Right lobe of liver (tissue), 6 donors: Measurements from ENCODE around the gene PEAR1. TPM values are rescaled to one million over a fixed set of nuclear protein-coding genes. Genes with fewer than 3 reads are reported as not detected.

Experiments used
- ATAC-seq, 4 donors: fragments of 200-7000 bp; cut with Tn5 transposase; one replicate each; pipeline ENCODE4 v1.9.1; 2020; ENCODE audit warnings: mild to moderate bottlenecking in 4 of 4, moderate library complexity in 4 of 4
- DNase-seq, 3 donors: peaks; one replicate each; pipeline ENCODE4 v3.0.0-alpha.2; 2020
- H3K27ac ChIP-seq, 3 donors: fragments of 200-600 bp; one replicate each; pipeline ENCODE4 v1.8.0; 2022
- H3K27me3 ChIP-seq, 2 donors: fragments of 200-600 bp; one replicate each; pipeline ENCODE4 v1.8.0; 2022
- H3K36me3 ChIP-seq, 4 donors: fragments of 200-600 bp; sonication (generic) in 1 of 4; one replicate each; pipeline versions ENCODE4 v1.5.1 to v1.8.0; 2017 to 2022; ENCODE audit warnings: control low read depth in 1 of 4
- H3K4me1 ChIP-seq, 4 donors: fragments of 200-600 bp; sonication (generic) in 1 of 4; one replicate each; pipeline versions ENCODE4 v1.5.1 to v1.8.0; 2017 to 2022; ENCODE audit warnings: control low read depth in 1 of 4
- H3K4me3 ChIP-seq, 3 donors: fragments of 200-600 bp; one replicate each; pipeline ENCODE4 v1.8.0; 2022
- H3K9me3 ChIP-seq, 4 donors: fragments of 200-600 bp; sonication (generic) in 1 of 4; one replicate each; pipeline versions ENCODE4 v1.5.1 to v1.8.0; 2017 to 2022; ENCODE audit warnings: control low read depth in 1 of 4
- POLR2A ChIP-seq: fragments of 450-650 bp; IDR thresholded peaks from one replicate; pipeline ENCODE4 v1.6.1; 2017; ENCODE audit warnings: antibody characterized with exemption, mild to moderate bottlenecking
- WGBS: methylation state at CpG from one replicate; pipeline ENCODE4 v1.1.6; 2018; ENCODE audit warnings: low coverage, low lambda C conversion rate; ENCODE audit not compliant: insufficient coverage; ENCODE audit errors: missing lambda C conversion rate; 5-methylcytosine and 5-hydroxymethylcytosine counted together
- intact Hi-C, 2 donors: fragments of 100-400 bp; cut with DNase I; formaldehyde crosslinking; loops; one replicate each; pipeline versions ENCODE4 v1.11.2 to v1.14.1; 2022
- total RNA-seq, 6 experiments: library from RNA; depleted of rRNA in 2 of 6; stranded (reverse); fragments of >200 nt in 2 of 6; fragmentation: NEBNext Ultra II Directional in 3 of 6; extraction: Animal tissue kit (Norgen Biotek cat#: 25700) in 3 of 6; gene quantifications; one replicate each; pipeline versions ENCODE4 v1.1.0 to v1.2.4, GENCODE V29; 2016 to 2023
- TF ChIP-seq, protein P1 (sequence below), 4 donors: fragments of 200-600 bp in 3 of 4; fragments of 450-650 bp in 1 of 4; IDR thresholded peaks; one replicate each; pipeline versions ENCODE4 v1.5.1 to v1.8.0; 2016 to 2022; ENCODE audit warnings: antibody characterized with exemption in 4 of 4, mild to moderate bottlenecking in 2 of 4
- donor health status: DM: no; HTN: yes; CAD: no.
- donor health status: DM: no; HTN: no; CAD: no.
- donor health status: DM: no; HTN: no; CAD: no.
- donor health status: DM: no; HTN: yes; CAD: no.
- donor health status: DM: no; HTN: yes; CAD: no.

PEAR1 gene
- total RNA-seq, 6 experiments from 2014 or later: 2.2 to 9.8 (median 3.6) TPM

DNA sequence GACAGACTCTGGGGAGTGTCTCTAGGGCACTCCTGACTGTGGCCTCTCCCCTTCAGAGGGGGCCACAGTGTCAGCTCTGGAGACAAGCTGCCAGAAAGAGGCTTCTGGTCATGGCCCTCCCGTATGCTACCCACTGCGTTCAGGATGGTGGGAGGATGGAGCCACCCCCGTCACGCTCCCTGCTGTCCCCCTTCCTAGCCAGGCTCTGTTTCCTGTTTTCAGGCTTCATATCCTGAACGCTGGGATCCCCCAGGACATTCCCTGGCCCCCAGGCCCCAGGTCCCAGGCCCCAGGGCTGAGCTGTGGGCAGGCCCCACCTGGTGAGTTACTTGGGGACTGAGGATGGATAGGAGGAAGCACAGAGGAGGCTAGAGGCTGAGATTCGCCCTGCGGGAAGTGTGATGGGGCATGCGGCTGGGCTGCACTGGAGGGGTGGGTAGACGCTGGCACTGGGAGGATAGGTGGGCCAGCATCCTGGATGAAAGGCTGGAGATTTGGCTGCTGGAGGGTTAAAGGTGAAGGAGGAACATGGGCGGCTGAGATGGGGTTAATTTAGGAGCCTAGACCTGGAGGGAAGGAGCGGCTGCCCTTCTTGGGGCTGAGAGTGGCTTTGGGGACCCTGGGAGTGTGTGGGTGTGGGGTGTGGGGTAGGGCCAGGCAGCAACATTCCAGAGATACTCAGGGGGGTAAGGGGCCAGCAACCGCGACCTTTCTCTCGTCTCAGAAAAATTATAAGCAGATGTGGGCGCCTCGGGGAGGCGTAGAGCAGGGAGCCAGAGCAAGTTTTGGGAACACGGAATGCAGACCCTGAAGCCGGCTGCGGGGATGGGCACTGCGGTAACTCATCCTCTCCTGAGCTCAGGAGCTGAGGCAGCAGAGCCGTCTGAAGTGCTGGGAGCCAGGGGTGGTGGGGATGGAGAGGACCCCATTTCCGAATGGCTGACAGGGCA lies 8.7 kb downstream of the PEAR1 start:
- TF ChIP-seq, protein P1, sequence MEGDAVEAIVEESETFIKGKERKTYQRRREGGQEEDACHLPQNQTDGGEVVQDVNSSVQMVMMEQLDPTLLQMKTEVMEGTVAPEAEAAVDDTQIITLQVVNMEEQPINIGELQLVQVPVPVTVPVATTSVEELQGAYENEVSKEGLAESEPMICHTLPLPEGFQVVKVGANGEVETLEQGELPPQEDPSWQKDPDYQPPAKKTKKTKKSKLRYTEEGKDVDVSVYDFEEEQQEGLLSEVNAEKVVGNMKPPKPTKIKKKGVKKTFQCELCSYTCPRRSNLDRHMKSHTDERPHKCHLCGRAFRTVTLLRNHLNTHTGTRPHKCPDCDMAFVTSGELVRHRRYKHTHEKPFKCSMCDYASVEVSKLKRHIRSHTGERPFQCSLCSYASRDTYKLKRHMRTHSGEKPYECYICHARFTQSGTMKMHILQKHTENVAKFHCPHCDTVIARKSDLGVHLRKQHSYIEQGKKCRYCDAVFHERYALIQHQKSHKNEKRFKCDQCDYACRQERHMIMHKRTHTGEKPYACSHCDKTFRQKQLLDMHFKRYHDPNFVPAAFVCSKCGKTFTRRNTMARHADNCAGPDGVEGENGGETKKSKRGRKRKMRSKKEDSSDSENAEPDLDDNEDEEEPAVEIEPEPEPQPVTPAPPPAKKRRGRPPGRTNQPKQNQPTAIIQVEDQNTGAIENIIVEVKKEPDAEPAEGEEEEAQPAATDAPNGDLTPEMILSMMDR (IDR thresholded peaks at IDR 0.05): no peak
- TF ChIP-seq POLR2A: no peak
- ATAC-seq: no peak
- Histone ChIP-seq H3K27ac (no peak overlapping the region), H3K4me1 (peaks cover 0 to 6% (median 0%) of the 10 kb centered on the region in 4 donors), H3K9me3 (no peaks in the 10 kb centered on the region), H3K36me3 (no peaks in the 10 kb centered on the region), H3K4me3 (no peak overlapping the region), H3K27me3 (no peaks in the 10 kb centered on the region)
- intact Hi-C loops: no loop called here
- DNase-seq: peak in 1 of 3 donors; percentile 37
- WGBS: 62% methylated on average over 13 of the region's 23 CpGs

DNA sequence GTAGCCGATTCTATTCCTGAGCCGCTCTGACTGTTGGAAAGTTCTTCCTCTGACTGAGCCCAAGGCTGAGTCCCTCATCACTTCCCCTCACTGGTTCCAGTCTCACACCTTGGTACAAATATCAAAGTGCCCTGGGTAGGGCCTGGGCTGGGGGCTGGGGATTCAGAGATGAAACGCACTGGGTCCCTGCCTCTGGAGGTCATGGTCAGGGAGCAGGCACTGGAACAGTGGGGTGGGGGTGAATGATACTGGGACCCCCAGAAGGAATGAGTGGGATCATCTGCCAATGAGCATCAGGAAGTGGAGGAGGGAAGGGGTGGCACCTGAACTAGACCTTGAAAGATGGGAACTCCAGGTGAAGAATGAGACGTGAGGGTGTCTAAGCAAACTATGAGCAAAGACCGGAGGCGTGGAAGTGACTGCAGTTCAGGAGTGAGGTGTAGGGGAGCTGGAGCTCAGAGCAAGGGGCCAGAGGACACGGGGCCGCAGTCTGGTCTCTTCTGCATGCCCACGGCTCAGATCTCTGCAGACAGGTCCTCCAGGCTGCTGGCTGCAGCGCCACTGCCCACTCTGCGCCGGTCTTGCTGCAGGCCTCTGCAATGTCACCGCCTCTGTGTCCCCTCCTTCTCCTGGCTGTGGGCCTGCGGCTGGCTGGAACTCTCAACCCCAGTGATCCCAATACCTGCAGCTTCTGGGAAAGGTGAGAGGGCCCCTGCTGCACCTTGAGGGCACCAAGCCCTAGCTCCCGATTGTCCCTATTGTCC lies 10.0 kb downstream of the PEAR1 start:
- H3K4me1 ChIP-seq: peaks cover 0 to 6% (median 0%) of the 10 kb centered on the region in 4 donors
- intact Hi-C loops: no loop called here
- H3K4me3 ChIP-seq: no peak overlapping the region
- no peaks in the 10 kb centered on the region for H3K36me3 ChIP-seq
- H3K27me3 ChIP-seq: no peaks in the 10 kb centered on the region
- TF ChIP-seq POLR2A: no peak
- TF ChIP-seq, protein P1 (IDR thresholded peaks at IDR 0.05): no peak
- peak in 1 of 3 donors; percentile 28 for DNase-seq
- H3K9me3 ChIP-seq: no peaks in the 10 kb centered on the region
- H3K27ac ChIP-seq: no peak overlapping the region
- no peak for ATAC-seq
- WGBS: 68% methylated on average over 7 of the region's 15 CpGs

DNA sequence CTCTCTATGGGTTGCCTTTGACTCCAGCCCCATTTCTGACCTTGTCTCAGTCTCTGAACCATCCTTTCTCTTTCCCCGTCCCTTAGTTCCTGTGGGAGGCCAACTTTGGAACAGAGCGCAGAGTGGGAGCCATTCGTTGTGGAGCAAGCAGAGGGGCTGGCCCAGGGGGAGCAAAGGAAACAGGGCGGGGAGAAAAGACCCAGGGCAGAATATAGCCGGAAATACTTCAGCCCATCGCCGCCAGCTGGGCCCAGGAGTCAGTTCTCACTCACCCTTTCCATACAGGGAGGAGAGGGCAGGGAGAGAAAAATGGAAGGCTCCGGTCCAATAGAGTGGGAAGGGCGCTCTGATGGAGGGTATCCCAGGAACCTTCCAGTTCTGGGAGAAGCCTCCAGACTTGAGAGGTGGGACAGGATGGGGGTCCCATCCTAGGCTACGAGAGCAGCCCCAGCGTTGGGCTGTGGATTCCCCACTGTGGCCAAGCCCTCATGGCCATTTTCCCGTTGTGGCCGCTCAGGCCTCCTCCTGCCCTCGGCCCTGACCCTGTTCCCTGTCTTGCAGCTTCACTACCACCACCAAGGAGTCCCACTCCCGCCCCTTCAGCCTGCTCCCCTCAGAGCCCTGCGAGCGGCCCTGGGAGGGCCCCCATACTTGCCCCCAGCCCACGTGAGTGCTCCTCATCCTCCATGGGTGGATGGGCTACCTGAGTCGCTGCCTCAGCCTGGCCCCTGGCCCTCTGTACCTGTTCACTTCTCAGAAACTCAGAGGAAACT lies 10.9 kb downstream of the PEAR1 start:
- ATAC-seq: no peak
- TF ChIP-seq, protein P1 (IDR thresholded peaks at IDR 0.05): no peak
- TF ChIP-seq POLR2A: no peak
- Histone ChIP-seq H3K4me3 (no peak overlapping the region), H3K4me1 (peaks cover 0 to 6% (median 0%) of the 10 kb centered on the region in 4 donors), H3K27ac (no peak overlapping the region), H3K27me3 (no peaks in the 10 kb centered on the region), H3K9me3 (no peaks in the 10 kb centered on the region), H3K36me3 (no peaks in the 10 kb centered on the region)
- 65% methylated on average over 13 of the region's 19 CpGs for WGBS
- intact Hi-C loops: no loop called here
- DNase-seq: peak in 1 of 3 donors; percentile 44

DNA sequence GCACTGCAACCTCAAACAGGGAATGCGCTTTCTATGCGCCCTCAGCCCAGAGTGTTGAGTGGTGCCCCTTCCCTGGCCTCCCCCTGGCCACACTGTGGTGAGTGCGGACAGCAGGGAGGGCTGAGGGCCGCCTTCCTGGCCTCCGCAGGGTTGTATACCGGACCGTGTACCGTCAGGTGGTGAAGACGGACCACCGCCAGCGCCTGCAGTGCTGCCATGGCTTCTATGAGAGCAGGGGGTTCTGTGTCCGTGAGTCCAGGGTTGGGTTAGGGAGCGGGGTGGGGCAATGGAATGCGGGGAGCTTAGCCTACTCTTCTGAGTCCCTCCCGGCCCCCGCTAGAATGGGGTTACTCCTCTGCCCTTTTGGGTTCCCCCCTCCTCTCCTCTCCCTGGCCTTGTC lies 11.7 kb downstream of the PEAR1 start:
- Histone ChIP-seq H3K27me3 (no peaks in the 10 kb centered on the region), H3K27ac (no peak overlapping the region), H3K9me3 (no peaks in the 10 kb centered on the region), H3K36me3 (no peaks in the 10 kb centered on the region), H3K4me3 (no peak overlapping the region), H3K4me1 (no peaks in the 10 kb centered on the region)
- ATAC-seq: no peak
- intact Hi-C loops: no loop called here
- TF ChIP-seq, protein P1 (IDR thresholded peaks at IDR 0.05): no peak
- TF ChIP-seq POLR2A: no peak
- peak in 1 of 3 donors; percentile 44 for DNase-seq
- 60% methylated on average over 2 of the region's 16 CpGs for WGBS
